Stimulated activated effector memory CD8-positive, alpha-beta T cell treated with anti-CD3 and anti-CD28 coated beads, Interleukin-12 subunit alpha, Interleukin-12 subunit beta, amount 100 ng/mL, for 72 hours (primary cell): ENCODE data around the gene FGFR1OP2.
"Not testable (repeated sequence)": the region's sequence is repeated elsewhere in the genome, so short reads cannot be mapped to it uniquely, and the experiment has no call there.

Experiments used
- ATAC-seq: fragments of 150-1000 bp; cut with Tn5 transposase; 2 replicates; pipeline ENCODE4 v1.10.0; 2021
- DNase-seq, 2 donors: peaks; one replicate each; pipeline ENCODE4 v3.0.0; 2021 to 2022; ENCODE audit warnings: low spot score in 2 of 2
- H3K27ac Mint-ChIP-seq: one replicate; pipeline ENCODE4 v1.8.0; 2022; ENCODE audit warnings: mild to moderate bottlenecking, mixed read lengths
- H3K36me3 Mint-ChIP-seq: one replicate; pipeline ENCODE4 v1.8.0; 2022; ENCODE audit warnings: mild to moderate bottlenecking, mixed read lengths
- H3K4me1 Mint-ChIP-seq: one replicate; pipeline ENCODE4 v1.8.0; 2022; ENCODE audit warnings: mixed read lengths
- H3K4me3 Mint-ChIP-seq: one replicate; pipeline ENCODE4 v1.8.0; 2022; ENCODE audit warnings: mild to moderate bottlenecking, mixed read lengths
- H3K9me3 Mint-ChIP-seq: one replicate; pipeline ENCODE4 v1.8.0; 2022; ENCODE audit warnings: mixed read lengths

Gene FGFR1OP2

DNA sequence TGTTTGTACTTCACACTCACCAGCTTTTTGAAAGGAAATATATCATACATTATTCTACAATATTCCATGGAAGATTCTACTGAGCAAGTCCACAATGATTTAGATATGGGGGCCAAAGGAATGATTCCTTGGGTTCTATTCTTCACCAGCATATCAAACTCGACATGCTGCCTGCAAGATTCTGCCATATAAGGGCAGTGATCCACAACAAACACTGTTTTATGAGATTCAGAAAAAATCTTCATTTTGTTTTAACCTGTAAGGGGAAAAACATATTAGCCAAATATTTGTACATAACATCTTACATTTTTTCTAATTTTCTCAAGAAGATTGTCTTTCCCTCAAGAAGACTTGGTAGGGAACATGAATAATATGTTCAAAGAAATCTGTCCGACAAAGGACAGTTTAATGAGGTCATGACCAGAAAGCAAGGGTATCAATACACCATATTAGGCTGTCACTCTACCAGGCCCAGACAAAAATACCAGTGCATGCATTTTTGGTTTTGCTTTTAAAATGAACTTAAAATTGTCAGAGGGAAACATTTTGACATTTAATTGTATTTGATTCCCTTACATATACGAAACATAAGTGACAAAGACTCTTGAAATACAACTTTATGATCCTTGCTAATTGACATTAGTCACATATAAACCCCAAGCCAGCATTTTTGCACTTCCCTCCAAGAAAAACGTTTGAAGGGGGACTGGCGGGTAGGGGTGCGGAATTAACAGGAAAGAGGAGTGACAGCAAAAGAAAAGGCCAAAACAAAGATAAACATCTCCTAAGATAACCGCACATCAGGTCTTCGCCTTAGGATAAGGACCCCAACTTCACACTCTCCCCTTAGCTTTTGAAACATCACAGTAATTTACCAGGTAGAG lies 1.5 kb upstream of the FGFR1OP2 start:
- ATAC-seq = no peak

DNA sequence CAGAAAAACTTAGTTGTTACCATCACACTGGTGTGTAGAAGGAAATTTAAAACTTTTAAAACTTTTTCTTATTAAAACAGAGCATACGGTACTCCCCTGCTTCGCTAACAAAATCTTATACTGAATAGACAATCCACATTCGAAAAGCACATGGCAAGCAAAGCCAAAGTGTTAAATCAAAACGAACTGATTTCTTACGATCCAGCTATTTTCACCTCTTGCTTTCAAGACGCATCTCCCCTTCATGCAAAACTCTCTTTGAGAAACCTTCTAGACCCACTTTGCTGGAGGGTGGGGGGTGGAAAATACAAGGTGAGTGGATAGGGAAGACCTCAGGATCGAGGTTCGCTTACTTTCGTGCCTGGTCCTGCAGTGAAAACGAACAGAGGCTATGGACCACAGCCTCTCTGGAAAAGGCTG lies 817 bp upstream of the FGFR1OP2 start:
- Mint-ChIP-seq H3K4me3 (peak overlapping the region; percentile 95), H3K27ac (peak overlapping the region; percentile 97), H3K36me3 (peaks cover 59% of the 10 kb centered on the region), H3K4me1 (peaks cover 55% of the 10 kb centered on the region), H3K9me3 (no peaks in the 10 kb centered on the region)
- ATAC-seq (no peak), DNase-seq (no peak)

More for the DNA sequence above, 1.5 kb upstream of the FGFR1OP2 start:
- Mint-ChIP-seq H3K9me3 (no peaks in the 10 kb centered on the region), H3K4me3 (peak overlapping the region; percentile 95), H3K4me1 (peaks cover 55% of the 10 kb centered on the region), H3K27ac (peak overlapping the region; percentile 97), H3K36me3 (peaks cover 66% of the 10 kb centered on the region)
- no peak for DNase-seq

DNA sequence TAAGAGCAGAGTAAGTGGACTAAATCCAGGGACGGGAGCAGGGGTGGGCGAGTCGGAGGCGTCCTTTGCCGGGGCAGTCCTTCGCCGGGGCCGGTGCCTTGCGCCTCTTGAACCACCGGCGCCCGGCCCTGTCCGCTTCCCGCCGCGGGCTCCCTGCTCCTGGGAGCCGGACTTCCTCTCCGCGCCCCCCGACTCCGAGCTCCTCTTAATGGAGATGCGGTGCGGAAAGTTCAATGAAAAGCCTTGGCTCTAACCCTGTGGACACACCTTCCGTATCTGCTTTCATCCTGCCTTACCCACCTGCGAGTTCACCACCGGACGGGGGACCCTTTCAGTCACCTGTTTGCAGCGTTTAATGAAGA lies 412 bp downstream of the FGFR1OP2 start:
- Mint-ChIP-seq H3K27ac (peak overlapping the region; percentile 97), H3K4me1 (peaks cover 54% of the 10 kb centered on the region), H3K36me3 (peaks cover 47% of the 10 kb centered on the region), H3K4me3 (peak overlapping the region; percentile 95), H3K9me3 (no peaks in the 10 kb centered on the region)
- no peak for DNase-seq
- peak; percentile 27 for ATAC-seq

DNA sequence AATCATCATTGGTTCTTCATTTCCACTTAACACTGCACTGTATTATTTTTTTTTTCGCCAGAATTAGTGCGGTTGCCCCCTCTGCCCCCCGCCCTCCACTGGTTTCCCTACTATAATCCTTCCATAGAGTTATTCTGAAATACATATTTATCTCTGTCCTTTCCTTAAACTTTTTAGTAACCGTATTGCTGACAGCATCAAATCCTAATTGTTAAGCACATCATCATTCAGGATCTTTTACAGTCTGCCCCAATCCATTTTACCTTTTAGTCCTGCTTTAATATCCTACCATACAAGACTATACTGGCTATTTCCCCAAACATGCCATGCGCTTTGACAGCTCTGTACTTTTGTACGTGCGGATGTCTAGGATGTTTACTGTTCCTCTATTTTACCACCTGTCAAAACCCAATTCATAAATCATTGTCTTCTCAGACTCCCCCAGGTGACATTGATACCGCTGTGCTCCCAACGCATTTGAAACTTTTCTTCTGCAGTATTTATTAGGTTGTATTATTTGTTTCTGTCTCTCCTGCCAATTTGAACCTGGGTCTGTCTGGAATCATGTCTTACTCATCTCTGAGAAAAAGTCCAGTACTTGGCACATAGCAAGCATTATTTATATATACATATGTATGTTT lies 1.0 kb downstream of the FGFR1OP2 start:
- ATAC-seq = no peak
- peaks cover 41% of the 10 kb centered on the region for H3K36me3 Mint-ChIP-seq
- no peak for DNase-seq
- H3K4me3 Mint-ChIP-seq = peak overlapping the region; percentile 95
- H3K9me3 Mint-ChIP-seq = no peaks in the 10 kb centered on the region
- H3K4me1 Mint-ChIP-seq = peaks cover 57% of the 10 kb centered on the region
- H3K27ac Mint-ChIP-seq = peak overlapping the region; percentile 97

DNA sequence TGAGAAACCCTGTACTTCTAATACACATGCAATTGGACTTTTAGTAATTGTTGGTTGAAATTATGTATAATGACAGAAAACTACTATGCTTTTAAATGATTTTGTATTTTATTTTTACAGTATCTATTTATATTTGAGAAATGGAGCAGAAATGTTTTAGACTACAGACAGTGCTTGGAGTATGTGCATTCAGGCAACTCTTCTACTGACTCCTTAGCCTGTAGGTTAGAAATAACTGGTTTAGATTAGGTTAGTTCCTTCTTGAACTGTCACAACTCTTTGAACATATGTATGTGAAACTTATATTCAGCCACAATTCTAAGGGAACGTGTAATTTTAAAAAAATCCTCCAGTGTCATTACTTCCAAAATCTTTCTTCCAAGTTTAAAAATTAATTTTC lies 1.7 kb downstream of the FGFR1OP2 start:
- Mint-ChIP-seq H3K4me1 (peaks cover 52% of the 10 kb centered on the region), H3K36me3 (peaks cover 35% of the 10 kb centered on the region), H3K4me3 (peak overlapping the region; percentile 95), H3K9me3 (no peaks in the 10 kb centered on the region), H3K27ac (peak overlapping the region; percentile 97)
- DNase-seq = no peak
- ATAC-seq = no peak

DNA sequence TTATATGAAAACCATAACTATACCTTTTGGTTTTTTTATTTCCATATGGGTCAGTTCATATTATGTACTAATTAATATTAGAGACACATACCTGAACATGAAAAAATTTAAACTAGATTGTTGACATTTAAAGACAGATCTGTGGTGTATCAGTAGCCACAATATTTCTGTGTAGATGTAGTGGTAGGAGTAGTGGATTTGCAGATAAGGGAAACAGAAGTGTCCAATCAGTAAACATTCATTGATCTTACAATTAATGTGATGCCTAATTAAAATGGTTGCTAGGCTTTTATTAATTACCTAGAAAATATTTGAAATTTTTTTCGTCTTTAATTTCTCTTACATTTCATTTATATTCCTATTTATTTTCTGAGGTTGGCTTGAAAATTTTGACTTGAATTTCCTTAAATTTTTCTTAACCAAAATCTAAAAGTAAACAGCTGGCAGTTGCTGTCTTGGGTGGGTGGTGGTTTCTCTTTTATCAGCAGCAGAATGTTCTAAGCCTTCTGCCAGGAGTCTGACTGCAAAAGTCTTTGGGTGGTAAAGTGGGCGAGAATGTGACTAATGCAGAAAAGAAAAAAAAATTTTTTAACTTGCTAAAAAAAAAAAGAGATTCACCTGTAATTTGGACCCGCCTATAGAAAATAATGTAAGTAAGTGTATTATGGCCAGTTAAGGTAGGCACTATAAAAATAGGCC lies 2.4 kb downstream of the FGFR1OP2 start:
- Mint-ChIP-seq H3K27ac (peak overlapping the region; percentile 86), H3K36me3 (peaks cover 35% of the 10 kb centered on the region), H3K4me1 (peaks cover 45% of the 10 kb centered on the region), H3K9me3 (no peaks in the 10 kb centered on the region), H3K4me3 (peak overlapping the region; percentile 95)
- DNase-seq (no peak), ATAC-seq (no peak)

DNA sequence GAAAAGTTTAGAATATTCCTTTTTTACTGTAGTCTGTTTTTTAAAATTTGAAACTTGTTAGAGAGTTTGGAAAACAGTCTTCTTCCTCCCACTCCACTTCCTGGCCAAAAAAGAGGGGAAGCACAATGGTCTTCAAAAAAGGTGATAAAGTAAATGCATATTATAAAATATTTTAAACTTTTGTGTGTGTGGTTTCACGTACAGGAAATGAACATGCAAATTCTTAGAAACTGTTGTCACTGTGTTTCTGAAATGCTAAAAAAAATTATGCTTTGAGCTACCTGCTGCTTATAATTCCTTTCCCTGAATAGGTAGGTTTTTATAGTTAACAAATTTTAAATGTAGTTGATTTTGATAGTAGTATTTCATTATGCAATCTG lies 2.9 kb downstream of the FGFR1OP2 start:
- Mint-ChIP-seq H3K4me3 (peak overlapping the region; percentile 95), H3K9me3 (no peaks in the 10 kb centered on the region), H3K4me1 (peaks cover 39% of the 10 kb centered on the region), H3K27ac (peak overlapping the region; percentile 86), H3K36me3 (peaks cover 29% of the 10 kb centered on the region)
- ATAC-seq = no peak
- no peak for DNase-seq

DNA sequence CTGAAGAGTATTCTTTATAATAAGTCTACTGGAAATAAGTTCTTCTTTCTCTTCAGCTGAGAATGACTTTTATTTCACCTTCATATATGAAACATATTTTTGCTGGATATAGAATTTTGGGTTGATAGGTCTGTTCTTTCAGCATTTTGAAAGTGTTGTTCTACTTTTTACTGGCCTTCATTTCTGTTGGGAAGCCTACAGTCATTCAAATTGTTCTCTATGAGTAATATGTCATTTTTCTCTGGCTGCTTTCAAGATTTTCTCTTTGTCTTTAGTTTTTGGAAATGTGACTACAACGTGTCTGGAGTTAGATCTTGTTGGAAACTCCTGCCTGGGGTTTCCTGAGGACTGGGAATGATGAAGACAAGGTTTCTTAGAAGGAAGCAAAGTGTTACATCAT lies 10.0 kb downstream of the FGFR1OP2 start:
- Mint-ChIP-seq H3K27ac (no peak overlapping the region), H3K4me1 (peaks cover 34% of the 10 kb centered on the region), H3K4me3 (no peak overlapping the region), H3K36me3 (peaks cover 35% of the 10 kb centered on the region), H3K9me3 (peaks cover 10% of the 10 kb centered on the region)
- DNase-seq = no peak
- ATAC-seq = no peak

DNA sequence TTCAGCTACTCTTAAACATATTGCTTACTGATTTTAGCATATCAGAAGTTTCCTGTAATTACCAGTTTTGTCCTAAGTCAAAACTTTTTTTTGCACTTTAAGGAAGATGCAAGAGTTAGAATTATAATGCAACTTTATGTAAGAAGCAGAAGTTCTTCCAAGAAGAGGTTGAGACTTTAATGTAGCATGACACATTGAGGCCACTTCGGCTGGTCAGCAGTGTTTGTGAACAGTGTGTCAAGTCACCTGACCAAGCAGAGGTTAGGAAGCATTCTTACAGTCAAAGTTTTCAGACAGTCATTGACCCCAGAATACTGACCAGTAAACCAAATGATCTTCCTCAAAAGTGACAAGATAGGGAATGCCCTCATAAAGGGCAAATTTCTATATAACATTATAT lies 15.2 kb downstream of the FGFR1OP2 start:
- DNase-seq (no peak), ATAC-seq (no peak)
- Mint-ChIP-seq H3K4me1 (peaks cover 8% of the 10 kb centered on the region), H3K4me3 (no peak overlapping the region), H3K36me3 (peaks cover 58% of the 10 kb centered on the region), H3K27ac (no peak overlapping the region), H3K9me3 (peaks cover 2% of the 10 kb centered on the region)

DNA sequence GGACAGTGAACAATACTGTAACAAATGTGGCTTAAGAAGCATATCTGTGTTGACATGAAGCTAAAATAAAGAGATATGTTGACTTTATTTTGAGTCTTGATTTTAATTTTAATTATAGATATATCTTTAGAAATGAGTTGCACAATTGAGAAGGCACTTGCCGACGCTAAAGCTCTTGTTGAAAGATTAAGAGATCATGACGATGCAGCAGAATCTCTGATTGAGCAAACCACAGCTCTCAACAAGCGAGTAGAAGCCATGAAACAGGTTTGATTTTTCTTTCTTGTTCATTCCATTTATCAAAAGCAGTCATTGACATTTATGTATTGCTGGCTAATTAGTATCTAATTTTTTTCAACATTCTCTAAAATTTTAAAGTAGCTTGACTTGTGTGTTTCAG lies 15.8 kb downstream of the FGFR1OP2 start:
- H3K9me3 Mint-ChIP-seq = no peaks in the 10 kb centered on the region
- peaks cover 8% of the 10 kb centered on the region for H3K4me1 Mint-ChIP-seq
- H3K27ac Mint-ChIP-seq = no peak overlapping the region
- peaks cover 62% of the 10 kb centered on the region for H3K36me3 Mint-ChIP-seq
- ATAC-seq (no peak), DNase-seq (no peak)
- H3K4me3 Mint-ChIP-seq = no peak overlapping the region

DNA sequence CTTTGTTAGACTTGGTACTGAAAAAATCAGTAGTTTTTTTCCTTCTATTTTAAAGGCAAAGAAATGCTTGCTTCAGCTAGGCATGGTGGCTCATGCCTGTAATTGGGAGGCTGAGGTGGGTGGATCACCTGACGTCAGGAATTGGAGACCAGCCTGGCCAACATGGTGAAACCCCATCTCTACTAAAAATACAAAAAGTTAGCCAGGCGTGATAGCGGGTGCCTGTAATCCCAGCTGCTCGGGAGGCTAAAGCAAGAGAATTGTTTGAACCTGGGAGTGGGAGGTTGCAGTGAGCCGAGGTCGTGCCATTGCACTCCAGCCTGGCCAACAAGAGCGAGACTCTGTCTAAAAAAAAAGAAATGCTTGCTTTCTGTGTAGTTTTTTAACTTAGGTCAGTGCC lies 23.1 kb downstream of the FGFR1OP2 start:
- H3K9me3 Mint-ChIP-seq, ATAC-seq, DNase-seq, H3K4me1 Mint-ChIP-seq, H3K4me3 Mint-ChIP-seq: not testable (repeated sequence)
- peaks cover 98% of the 10 kb centered on the region for H3K36me3 Mint-ChIP-seq
- H3K27ac Mint-ChIP-seq = peak overlapping the region; percentile 23

DNA sequence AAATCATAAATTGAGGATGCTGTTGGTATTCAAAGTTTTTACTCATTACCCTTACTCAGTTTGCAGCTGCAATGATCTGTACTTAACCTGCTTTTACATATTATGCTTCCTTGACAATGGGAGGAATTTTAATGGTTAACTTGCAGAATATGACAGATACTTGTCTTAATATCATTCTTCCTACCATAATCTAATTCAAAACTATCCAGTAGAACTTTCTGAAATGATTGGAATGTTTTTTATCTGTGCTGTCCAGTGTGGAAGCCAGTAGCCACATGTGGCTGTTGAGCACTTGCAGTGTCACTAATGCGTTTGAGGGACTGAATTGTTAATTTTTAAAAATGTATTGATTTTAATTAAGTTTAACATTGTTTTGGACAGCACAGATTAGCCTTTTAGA lies 23.5 kb downstream of the FGFR1OP2 start:
- Mint-ChIP-seq H3K27ac (peak overlapping the region; percentile 23), H3K4me3 (no peak overlapping the region), H3K9me3 (no peaks in the 10 kb centered on the region), H3K4me1 (no peaks in the 10 kb centered on the region), H3K36me3 (peaks cover 98% of the 10 kb centered on the region)
- DNase-seq (no peak), ATAC-seq (no peak)

DNA sequence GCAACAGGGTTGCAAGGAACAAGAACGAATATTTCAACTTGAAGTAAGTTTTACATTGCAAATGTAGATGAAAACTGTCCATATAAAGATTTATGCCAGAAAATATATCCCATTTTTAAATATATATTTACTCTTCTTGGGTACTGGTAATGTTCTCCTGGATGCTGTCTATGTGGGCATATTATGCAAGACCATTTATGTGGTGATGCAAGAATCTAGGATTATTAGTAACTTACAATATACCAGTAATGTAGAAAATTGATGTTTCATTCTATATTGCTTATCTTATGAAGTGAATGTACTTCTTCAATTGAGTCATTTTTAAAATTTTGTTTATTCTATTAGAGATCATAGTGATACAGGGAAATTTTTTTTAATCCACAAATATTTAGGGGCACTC lies 25.1 kb downstream of the FGFR1OP2 start:
- peaks cover 95% of the 10 kb centered on the region for H3K36me3 Mint-ChIP-seq
- H3K4me1 Mint-ChIP-seq = no peaks in the 10 kb centered on the region
- no peak for ATAC-seq
- H3K9me3 Mint-ChIP-seq = no peaks in the 10 kb centered on the region
- DNase-seq = no peak
- no peak overlapping the region for H3K27ac Mint-ChIP-seq
- H3K4me3 Mint-ChIP-seq = no peak overlapping the region

DNA sequence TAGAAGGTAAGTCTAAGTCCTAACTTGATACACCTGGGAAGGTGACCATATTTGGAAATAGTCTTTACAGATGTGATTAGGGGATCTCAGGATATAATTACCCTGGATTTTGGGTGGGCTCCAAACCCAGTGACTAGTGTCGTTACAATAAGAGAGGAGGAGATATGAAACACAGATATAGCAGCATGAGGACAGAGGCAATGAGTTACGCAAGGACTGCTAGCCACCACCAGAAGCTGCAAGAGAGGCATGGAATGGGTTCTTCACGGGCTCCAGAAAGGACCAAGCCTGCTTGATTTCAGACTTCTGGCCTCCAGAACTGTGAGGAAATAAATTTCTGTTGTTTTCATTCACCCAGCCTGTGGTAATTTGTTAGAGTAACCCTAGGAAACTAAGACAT lies 28.6 kb downstream of the FGFR1OP2 start:
- H3K4me1 Mint-ChIP-seq = peaks cover 5% of the 10 kb centered on the region
- H3K4me3 Mint-ChIP-seq = no peak overlapping the region
- no peak overlapping the region for H3K27ac Mint-ChIP-seq
- H3K36me3 Mint-ChIP-seq = peaks cover 63% of the 10 kb centered on the region
- ATAC-seq (no peak), DNase-seq (no peak)
- H3K9me3 Mint-ChIP-seq = no peaks in the 10 kb centered on the region

DNA sequence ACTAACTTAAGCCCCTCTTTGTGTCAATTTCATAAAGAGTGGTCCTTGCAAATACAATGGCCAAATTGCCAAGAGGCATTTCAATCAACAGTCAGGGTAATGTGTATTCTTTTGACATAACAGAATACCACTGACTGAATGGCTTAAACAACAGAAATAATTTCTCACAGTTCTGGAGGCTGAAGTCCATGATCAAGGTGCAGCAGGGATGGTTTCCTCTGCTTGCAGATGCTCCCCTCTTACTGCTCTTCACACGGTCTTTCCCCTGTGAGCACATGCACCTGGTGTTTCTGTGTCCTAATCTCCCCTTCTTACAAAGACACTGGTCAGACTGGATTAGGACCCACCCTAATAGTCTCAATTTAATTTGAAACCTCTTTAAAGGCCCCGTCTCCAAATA lies 31.9 kb downstream of the FGFR1OP2 start:
- Mint-ChIP-seq H3K4me3 (no peak overlapping the region), H3K27ac (no peak overlapping the region), H3K4me1 (peaks cover 7% of the 10 kb centered on the region), H3K36me3 (peaks cover 50% of the 10 kb centered on the region), H3K9me3 (no peaks in the 10 kb centered on the region)
- DNase-seq = no peak
- ATAC-seq = no peak
